OCI-M2 (cell line): ENCODE data around the gene RNF20.
A peak's percentile ranks its signal among the peaks of the same experiment; 100 is the strongest.
"Not testable (repeated sequence)": the region's sequence is repeated elsewhere in the genome, so short reads cannot be mapped to it uniquely, and the experiment has no call there.

ENCODE experiments used
- DNase-seq: peaks from one replicate; lab custom pipeline; 2025; ENCODE audit not compliant: unreplicated experiment; lab: John Stamatoyannopoulos, UW

RNF20 gene

GRCh38 chr9:101536351-101536750, 2.7 kb downstream of the RNF20 start:
- DNase-seq = no peak

- DNase-seq = no peak
Observed at GRCh38 chr9:101536938-101537337, 3.3 kb downstream of the RNF20 start.

GRCh38 chr9:101540069-101540468, 6.4 kb downstream of the RNF20 start:
- DNase-seq = no peak

- no peak for DNase-seq
Observed at GRCh38 chr9:101543098-101543735, 9.6 kb downstream of the RNF20 start.

- DNase-seq = not testable (repeated sequence)
Observed at GRCh38 chr9:101549472-101550098, 15.9 kb downstream of the RNF20 start.

- DNase-seq = no peak
Observed at GRCh38 chr9:101561740-101562139, 28.1 kb downstream of the RNF20 start.

- DNase-seq = no peak
Observed at GRCh38 chr9:101562966-101563365, 29.3 kb downstream of the RNF20 start.

GRCh38 chr9:101564252-101564651, 30.6 kb downstream of the RNF20 start:
- no peak for DNase-seq

GRCh38 chr9:101566904-101567724, 33.5 kb downstream of the RNF20 start:
- no peak for DNase-seq

GRCh38 chr9:101567725-101568350, 34.2 kb downstream of the RNF20 start:
- no peak for DNase-seq

- peak; percentile 77 for DNase-seq
Observed at GRCh38 chr9:101569741-101570501, 36.3 kb downstream of the RNF20 start.

GRCh38 chr9:101571114-101571513, 37.5 kb downstream of the RNF20 start:
- no peak for DNase-seq

GRCh38 chr9:101572316-101572715, 38.7 kb downstream of the RNF20 start:
- DNase-seq = no peak

- no peak for DNase-seq
Observed at GRCh38 chr9:101574731-101575333, 41.2 kb downstream of the RNF20 start.

GRCh38 chr9:101578378-101578777, 44.7 kb downstream of the RNF20 start:
- no peak for DNase-seq

GRCh38 chr9:101579711-101580545, 46.3 kb downstream of the RNF20 start:
- no peak for DNase-seq

GRCh38 chr9:101582553-101582952, 48.9 kb downstream of the RNF20 start:
- no peak for DNase-seq

- no peak for DNase-seq
Observed at GRCh38 chr9:101585740-101586139, 52.1 kb downstream of the RNF20 start.

GRCh38 chr9:101586651-101587050, 53.0 kb downstream of the RNF20 start:
- DNase-seq = no peak
